ENCODE results near the gene MBTPS1.

GRCh38 chr16:84055366-84055765, 61.4 kb downstream of the MBTPS1 start:
- TF ChIP-seq CTCF (IDR thresholded peaks at IDR 0.05) (no peak), POLR2A (IDR thresholded peaks at IDR 0.05) (no peak)
